Middle frontal gyrus (tissue), 1 donor: ENCODE data around the gene NFASC.

Experiments used
- DNase-seq: peaks from one replicate; pipeline ENCODE4 v3.0.0-alpha.2; 2015; ENCODE audit warnings: low spot score; ENCODE audit errors: extremely low spot score

NFASC gene

DNA sequence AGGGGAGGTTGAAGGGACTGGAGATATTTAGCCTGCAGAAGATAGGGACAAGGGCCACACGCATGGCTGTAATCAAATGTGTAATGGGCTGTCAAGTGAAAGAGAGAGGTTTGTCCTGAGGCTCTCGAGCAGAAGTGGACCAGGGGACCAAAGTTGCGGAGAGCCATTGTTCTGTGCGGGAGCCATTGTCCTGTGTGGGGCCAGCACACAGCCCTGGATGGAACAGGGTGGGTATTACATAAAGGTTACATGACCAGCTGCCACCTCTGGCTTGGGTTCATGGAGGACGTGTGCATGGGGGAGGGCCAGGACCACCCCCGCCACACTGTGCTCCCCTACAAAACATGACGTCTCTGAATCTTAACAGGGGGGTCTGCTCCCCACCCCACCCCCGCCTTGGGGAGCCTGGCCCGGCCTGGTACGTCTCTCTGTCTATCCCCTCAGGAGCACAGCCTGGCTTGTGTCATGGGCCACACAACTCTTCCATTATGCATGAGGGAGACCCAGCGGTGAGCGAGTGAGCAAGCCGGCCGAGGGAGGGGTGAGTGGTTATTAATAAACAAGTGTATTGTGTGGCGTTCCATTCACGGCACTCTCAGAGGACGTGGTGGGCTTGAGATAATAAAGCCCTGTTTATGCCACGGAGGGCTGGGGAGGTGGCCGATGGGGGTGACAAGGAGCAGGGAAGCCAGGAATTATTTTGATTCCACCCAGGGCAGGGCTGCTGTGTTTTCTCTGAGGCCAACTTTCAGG is at the start of gene NFASC:
TSS of gene NFASC (plus strand) at position 703 of the 753 bp plus-strand sequence. CDS start 73,454 bp downstream, outside the sequence.
- peak; percentile 63 for DNase-seq

GRCh38 chr1:204821476-204821875 is 49.2 kb upstream of the NFASC start:
- no peak for DNase-seq

GRCh38 chr1:204821924-204822323 is 48.7 kb upstream of the NFASC start:
- no peak for DNase-seq

- DNase-seq, result no peak
These were observed 43.7 kb upstream of the NFASC start for GRCh38 chr1:204826970-204827369.

DNA sequence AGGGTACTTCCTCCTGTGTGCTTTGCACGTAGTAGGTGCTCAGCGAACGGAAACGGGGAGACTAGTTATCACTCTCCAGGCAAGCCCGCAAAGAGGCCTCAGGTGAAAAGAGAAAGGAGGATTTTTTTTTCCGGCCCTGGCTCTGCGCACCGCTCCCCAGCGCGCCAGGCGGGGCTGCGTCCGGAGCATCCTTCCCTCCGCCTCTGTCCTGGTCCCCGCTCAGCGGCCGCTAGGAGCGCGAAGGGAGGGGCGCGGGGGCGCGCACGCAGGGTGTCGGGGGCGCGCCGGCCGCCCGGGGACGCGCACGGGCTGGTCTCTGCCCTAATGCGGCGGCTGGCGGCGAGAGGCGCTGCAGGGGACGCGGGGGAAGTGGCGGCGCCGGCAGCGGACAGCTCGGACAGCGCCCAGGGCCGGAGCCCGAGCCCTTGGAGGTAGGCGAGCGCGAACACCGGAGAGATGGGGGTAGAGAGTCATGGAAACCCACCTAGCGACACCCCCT is 42.3 kb upstream of the NFASC start:
- DNase-seq, result peak; percentile 85

- DNase-seq, result no peak
These were observed 41.4 kb upstream of the NFASC start for GRCh38 chr1:204829133-204829825.

DNA sequence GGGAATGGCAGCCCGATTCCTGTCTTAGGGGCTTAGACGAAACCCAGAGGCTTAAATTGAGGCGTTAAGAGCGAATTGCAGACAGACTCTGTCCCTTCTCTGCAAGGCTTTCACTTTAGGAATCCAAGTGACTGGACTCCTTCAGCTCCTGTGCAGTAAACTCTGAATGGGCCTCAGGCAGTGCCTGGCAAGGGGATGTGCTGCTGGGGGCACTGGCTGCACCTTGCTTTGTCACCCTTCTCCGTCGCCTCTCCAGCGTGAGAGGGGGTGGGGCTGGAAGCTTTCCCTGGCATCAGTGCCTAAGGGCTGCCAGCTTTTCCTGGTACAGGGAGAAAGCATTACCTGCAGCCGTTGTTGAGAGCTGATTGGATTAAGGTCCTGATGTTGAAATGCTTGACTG is 39.9 kb upstream of the NFASC start:
- DNase-seq, result no peak

- no peak for DNase-seq
These were observed 39.5 kb upstream of the NFASC start for GRCh38 chr1:204831186-204831585.

GRCh38 chr1:204834336-204834735 is 36.3 kb upstream of the NFASC start:
- no peak for DNase-seq

DNA sequence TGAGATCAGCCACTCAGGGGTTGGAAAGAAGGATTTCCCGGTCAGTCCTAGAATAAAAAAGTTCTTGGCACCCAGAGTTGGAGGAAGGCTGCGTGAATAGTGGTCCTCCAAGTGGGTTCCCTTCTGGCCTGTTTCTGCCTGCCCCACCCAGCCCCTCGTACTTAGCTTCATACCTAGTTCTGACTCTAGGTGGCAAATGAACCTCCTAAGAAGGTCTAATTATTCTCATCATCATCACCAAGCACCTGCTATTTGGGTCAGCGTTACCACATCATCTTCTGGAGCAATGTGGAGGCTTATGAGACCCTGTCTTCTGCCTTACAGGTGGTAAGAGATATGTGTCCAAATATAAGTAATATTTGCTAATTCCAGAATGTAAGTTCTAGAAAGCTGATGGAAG is 35.9 kb upstream of the NFASC start:
- DNase-seq, result no peak

DNA sequence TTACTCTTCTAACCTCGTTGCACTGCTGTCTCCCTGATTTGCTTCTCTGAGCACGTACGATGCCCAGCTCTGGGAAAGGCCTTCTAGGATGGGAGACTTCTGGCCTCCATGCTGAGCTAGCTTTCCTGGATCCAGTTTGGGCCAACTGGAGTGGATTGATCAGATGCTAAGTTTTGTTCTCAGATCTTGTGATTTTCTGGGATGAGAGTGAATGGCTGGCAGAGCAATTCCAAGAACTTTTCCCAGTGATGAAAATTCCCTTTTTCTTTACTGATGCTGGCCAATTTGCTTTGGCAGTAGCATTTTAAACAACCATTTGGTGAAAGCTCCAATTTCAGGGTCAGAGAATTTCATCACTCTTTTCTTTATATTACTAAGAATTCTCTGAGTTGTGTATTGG is 34.9 kb upstream of the NFASC start:
- no peak for DNase-seq

GRCh38 chr1:204836856-204837255 is 33.8 kb upstream of the NFASC start:
- DNase-seq, result no peak

DNA sequence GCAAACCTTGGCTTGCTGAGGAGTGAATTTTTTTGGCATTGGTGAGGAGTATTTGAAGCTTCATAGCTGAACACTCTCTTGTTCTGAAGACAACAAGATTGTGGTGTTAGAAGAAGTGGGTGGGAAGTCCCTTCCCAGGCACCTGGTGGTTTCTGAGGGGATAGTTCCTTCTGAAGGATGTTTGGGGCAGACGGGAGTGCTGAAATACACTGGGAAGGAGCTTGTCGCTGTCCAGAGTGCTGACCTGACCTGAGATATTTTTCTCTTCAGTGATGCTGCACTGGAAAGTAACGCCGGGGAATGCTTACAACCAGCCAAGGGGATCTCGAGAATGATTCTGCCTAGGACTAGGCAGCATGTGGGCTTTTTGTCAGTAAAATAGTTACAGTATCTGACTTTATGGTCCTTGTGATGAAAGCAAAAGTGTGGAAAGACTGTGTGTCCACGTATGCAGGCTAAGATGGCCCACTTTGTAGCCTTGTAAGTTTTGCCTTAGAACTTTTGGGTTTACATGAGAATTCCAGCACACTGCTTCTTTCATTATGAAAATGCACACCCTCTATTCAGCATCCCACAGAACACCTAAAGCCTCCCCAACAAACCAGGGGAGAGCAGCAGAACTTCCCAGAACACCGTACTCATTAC is 33.1 kb upstream of the NFASC start:
- no peak for DNase-seq

- DNase-seq, result no peak
These were observed 29.3 kb upstream of the NFASC start for GRCh38 chr1:204841316-204841715.

DNA sequence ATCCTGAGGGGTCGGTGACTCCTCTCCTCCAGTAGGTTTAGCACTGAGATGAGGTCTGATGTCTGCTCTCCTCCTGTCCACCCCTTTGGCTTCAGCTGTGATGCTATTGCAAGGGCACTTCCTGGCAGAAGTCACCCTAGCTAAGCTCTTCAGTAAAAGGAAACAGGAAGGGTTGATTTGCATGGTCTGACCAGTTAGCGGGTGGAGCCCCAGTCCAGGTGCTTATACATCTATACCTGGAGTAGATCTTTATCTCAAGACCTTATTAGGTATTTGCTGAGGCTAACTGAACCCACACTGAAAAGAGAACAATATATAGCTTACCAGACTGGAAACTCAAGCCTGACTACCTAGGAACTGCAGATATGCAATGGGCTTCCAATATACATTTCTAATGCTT is 28.9 kb upstream of the NFASC start:
- no peak for DNase-seq

- no peak for DNase-seq
These were observed 28.3 kb upstream of the NFASC start for GRCh38 chr1:204842369-204842768.

DNA sequence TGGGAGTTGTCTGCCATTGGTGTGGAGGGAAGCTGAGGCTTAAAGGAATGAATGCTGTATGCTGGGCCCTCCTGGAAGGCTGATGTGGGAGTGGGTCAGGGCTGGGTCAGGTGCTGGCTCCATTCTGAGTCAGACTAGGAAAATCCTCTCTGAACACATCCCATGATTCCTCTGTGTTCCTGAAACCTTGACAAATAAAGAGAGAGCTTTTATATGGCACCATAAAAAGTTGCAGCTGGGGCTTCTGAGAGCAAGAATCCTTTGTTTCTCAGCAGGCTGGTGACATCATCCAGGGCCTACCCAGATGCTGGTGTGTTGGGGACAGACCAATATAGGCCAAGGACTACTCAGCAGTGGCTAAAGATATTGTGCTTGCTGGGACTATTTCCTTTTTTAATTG is 27.8 kb upstream of the NFASC start:
- DNase-seq, result peak; percentile 49

GRCh38 chr1:204846546-204846945 is 24.1 kb upstream of the NFASC start:
- DNase-seq, result peak; percentile 70

GRCh38 chr1:204848579-204848978 is 22.1 kb upstream of the NFASC start:
- DNase-seq, result no peak

GRCh38 chr1:204852854-204853253 is 17.8 kb upstream of the NFASC start:
- no peak for DNase-seq

DNA sequence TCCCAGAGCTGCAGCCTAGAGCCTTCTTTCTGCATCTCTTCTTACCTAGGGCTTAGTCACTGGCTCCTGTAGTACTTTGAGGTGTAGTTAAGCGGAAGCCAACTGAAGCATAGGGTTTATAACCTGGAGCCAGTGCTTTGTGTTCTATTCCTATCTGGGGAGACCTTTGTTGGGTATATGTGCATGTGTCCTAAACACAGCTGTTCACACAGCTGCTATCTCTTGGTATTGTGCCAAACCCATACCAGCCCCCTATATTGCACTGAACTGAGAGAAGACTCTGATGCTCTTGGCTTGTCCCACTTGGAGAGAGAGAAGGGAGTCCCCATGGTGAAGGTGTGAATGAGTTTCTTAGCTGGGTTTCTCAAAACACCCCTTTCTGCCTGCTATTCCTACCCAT is 17.2 kb upstream of the NFASC start:
- DNase-seq, result no peak

DNA sequence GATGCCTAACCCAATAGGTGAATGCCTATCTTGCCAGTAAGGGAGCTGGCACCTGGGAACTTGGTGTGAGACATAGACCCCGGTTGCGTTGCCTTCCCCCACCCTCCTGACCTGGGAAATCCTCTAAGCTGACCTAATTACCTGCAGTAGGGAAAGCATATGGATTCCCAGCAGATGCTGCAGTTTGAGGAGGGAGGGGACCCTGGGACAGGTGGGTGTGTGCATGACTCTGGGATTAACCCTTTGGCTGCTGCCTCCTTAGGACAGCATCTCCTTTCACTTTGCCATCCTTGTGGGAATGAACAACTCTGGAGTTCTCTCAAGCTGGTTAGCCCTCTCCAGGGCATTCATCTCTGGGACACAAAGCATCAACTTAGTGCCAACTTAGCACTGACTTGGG is 16.4 kb upstream of the NFASC start:
- no peak for DNase-seq
